Hippocampal formation (tissue), 2 donors: ENCODE data around the gene NOP16.
A peak's percentile ranks its signal among the peaks of the same experiment; 100 is the strongest.

ENCODE experiments used
- DNase-seq, 2 donors: peaks; one replicate each; lab custom pipeline; 2025; lab: John Stamatoyannopoulos, UW

Gene NOP16

DNA sequence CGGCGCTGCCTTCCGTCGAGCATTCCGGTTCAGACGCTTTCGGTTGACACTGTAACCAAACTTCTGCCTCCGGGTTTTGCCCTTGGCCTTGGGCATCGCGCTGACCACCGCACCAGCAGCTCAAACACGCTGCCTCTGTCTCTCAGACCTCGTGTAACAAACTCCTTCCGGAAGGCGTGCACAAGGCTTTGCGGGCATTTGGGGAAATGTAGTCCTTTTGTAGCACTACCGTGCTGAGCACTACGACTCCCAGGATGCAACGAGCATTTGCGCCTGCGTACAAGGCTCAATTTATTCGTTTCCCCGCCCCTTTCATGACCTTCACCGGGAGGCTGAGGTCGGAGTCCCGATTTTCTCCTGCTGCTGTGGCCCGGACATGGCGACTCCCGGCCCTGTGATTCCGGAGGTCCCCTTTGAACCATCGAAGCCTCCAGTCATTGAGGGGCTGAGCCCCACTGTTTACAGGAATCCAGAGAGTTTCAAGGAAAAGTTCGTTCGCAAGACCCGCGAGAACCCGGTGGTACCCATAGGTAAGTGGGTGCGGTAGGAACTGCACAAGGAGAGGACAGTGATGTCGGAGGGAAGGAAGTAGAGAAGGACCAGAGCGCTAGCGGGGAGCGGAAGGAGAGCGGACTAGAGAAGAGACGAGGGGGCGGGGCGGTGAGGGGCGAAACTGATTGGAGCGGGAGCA is at the start of gene NOP16, which contains the start of gene HIGD2A:
TSS of gene NOP16 (minus strand) at position 155 of the 691 bp plus-strand sequence. CDS start at position 96, 59 bp downstream.
TSS of gene HIGD2A (plus strand) at position 308 of the 691 bp plus-strand sequence. CDS start at position 377, 69 bp downstream.
- DNase-seq = peak; percentile 97 to 99

DNA sequence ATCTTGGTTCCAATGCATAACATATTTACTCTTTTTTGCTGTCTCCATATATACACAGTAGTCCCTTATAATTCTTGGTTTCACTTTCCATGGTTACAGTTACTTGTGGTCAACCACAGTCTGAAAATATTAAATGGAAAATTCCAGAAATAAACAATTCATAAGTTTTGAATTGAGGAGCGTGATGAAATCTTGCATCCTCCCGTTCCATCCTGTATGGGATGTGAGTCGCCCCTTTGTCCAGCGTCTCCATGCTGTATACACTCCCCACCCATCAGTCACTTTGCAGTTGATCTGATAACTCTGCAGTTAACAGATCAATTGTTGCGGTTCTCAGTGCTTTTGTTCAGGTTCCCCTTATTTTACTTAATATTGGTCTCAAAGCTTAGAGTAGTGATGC is 48.3 kb upstream of the NOP16 start:
- DNase-seq = no peak

- no peak for DNase-seq
Observed at GRCh38 chr5:176432707-176433106, 44.3 kb upstream of the NOP16 start.

- no peak for DNase-seq
Observed at GRCh38 chr5:176429972-176430371, 41.6 kb upstream of the NOP16 start.

DNA sequence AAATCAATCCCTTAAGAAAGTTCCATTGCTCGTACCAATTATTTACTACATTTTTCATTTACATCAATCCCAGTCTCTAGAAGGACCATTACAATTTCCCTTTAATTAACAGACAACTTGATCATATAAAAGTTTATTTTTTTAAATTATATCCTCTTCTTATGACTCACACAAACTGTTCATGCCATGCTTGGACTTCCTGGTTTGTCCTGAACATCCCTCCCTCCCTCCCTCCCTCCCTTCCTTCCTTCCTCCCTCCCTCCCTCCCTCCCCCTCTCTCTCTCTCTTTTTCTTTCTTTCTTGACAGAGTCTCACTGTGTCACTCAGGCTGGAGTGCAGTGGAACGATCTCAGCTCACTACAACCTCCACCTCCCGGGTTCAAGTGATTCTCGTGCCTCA is 39.6 kb upstream of the NOP16 start:
- no peak for DNase-seq

DNA sequence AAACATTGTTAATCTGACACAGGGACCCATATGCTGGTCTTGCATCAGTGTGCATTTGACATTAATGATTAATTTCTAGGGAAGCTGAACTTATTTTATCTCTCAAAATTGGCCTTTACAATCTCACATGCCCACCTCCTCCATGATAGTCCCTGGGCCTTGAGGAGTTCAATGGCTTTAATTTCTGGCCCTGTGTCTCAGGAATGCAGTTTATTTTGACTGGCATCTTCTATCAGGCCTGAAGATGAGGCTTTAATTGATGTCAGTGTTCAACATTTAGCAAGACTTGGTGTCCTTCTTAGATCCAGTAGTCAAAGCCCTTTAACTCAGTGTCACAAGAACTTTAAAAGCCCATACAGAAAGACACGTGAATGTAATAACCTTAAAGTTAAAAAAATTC is 38.5 kb upstream of the NOP16 start:
- no peak for DNase-seq

GRCh38 chr5:176425791-176426190 is 37.4 kb upstream of the NOP16 start:
- DNase-seq = no peak

GRCh38 chr5:176425138-176425537 is 36.7 kb upstream of the NOP16 start:
- no peak for DNase-seq

DNA sequence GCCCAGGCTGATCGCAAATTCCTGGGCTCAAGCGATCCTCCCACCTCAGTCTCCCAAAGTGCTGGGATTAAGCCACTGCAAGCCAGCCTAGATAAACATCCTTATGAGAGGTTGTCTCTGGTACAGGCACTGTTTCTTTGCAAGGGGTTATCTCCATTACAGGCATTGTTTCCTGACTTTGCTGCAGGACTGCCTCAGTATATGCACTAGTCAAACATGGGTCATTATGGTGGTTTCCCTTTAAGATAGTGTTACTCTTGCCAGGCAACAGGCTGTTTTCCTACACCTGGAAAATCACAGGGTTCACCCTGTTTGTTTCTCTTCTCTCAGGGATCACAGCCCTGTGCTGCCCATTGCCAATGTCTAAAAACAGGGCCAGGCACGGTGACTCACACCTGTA is 35.8 kb upstream of the NOP16 start:
- no peak for DNase-seq

- no peak for DNase-seq
Observed at GRCh38 chr5:176420972-176421544, 32.7 kb upstream of the NOP16 start.

- no peak for DNase-seq
Observed at GRCh38 chr5:176420086-176420485, 31.7 kb upstream of the NOP16 start.

DNA sequence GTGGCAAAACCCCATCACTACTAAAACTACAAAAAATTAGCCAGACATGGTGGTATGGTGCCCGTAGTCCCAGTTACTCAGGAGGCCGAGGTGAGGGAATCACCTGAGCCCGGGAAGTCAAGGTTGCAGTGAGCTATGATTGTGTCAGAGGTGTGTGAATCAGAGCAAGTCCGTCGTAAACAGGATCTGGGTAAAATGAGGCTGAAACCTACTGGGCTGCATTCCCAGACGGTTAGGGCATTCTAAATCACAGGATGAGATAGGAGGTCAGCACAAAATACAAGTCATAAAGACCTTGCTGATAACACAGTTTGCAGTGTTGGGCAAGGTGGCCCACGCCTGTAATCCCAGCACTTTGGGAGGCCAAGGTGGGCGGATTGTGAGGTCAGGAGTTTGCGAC is 29.9 kb upstream of the NOP16 start:
- no peak for DNase-seq

- no peak for DNase-seq
Observed at GRCh38 chr5:176416965-176417364, 28.6 kb upstream of the NOP16 start.

DNA sequence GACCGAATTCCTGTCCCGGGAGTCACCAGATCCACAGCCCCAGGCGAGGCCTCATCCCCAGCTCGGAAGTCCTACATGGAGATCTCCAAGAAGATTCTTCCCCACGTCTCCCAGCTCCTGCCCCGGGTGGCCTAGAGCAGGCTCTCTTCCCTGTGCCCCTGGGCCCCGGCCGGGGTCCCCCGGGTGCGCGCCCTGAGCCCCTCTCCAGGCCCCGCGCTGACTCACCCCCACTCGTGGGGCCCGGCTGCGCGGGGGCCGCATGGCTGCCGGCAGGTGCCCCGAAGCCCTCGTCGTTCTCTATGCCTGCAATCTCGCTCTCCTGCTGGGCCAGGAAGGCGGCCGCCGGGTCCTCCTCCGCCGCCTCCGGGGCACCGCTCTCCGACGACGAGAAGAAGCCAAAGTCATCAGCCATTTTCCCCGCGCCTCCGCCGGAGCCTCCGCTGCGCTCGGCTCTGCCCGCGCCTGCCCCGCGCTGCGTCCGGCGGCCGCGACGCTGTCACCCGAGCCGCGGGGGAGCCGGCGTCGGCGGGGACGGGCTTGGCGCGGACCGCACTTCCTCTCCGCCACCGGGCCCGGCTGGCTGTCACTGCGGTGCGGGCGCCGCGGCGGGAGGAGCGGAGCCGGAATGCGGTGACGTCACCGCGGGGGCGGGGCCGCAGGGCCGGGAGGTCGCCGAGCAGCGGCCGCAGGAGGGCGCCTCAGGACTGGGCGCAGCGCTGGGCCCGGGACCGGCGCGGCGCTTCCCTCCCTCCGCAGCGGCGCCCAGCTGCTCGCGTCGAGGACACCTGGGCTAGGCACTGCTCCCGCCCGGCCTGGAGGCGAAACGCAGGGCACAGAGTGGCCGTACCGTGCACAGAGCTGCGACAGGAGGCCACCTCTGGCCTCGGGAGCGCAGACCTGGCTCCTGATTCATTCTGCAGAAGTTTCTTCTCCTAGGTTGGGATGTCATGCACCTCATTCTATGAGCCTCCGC is 27.8 kb upstream of the NOP16 start, which contains the start of gene CLTB:
TSS of gene CLTB (minus strand) at position 588 of the 973 bp plus-strand sequence. CDS start at position 412, 176 bp downstream.
- DNase-seq = peak; percentile 87 to 90

GRCh38 chr5:176415240-176415951 is 27.0 kb upstream of the NOP16 start:
- DNase-seq = no peak

- no peak for DNase-seq
Observed at GRCh38 chr5:176414704-176415103, 26.3 kb upstream of the NOP16 start.

DNA sequence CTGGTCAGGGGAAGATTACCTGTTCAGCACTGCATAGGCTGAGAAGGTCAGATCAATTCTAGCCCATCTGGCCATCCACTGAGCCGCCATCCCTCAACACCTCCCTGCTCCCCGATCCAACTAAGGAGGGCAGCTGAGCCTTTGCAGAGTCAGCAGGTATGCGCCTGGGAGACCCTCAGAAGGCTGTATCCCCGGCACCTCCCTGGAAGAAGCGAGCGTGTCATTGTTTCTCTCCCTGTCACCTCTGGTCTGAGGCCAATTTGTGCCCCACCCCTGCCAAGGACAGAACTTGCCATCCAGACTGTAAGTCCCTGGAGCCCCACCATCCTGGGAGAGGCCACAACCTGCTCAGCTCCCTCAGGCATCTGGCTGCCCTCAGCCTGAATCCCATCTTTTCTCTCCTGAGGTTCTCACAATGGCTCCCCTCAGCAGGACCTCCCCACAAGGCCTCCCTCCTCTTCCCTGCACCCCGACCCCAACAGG is 25.4 kb upstream of the NOP16 start:
- no peak for DNase-seq

DNA sequence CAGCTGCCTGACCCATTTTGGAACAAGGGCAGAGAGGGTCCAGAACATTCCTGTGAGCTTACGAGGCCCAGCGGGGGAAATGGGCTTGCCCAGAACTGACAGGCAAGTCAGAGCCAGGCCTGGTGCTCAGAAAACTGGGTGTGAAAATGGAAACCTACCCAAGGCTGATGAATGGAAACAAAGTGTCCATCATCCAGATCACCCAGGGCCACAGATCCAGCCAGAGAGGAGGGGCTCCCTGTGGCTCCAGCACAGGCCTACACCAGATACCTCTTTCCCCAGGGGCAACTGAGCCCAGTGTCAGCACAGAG is 24.8 kb upstream of the NOP16 start:
- DNase-seq = no peak

DNA sequence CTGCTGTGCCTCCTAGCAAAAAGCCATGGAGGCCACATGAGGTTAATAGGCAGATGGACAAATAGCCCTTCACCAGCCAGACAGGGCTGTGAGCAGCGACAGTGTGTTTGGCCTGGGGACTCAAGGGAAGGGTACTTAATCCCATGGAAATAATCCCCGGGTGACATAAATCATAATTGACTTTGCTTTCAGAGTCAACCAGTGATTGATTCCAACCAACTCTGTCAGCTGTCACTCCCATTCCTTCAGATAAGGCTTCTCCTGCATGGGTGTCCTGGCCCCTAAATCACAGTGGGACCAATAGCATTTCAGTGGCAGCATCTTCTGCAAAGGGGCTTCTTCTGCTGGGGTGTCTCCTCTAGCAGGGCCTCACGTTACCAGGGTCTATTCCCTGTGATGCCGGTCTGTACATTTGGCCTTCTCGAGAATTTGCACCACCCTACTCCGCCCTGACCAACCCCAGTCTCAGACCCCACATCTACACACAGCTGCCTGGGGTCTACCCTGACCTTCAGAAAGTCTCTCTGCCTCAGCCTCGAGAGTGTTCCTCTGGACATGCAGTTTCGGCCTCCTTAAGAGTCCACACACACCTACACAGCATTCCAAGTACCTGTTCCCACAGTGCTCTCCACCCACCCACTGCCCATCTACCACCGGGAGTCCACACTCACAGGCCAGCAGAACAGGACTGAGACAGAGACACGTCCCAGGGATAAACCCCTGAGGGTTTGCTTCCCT is 24.3 kb upstream of the NOP16 start:
- DNase-seq = no peak

DNA sequence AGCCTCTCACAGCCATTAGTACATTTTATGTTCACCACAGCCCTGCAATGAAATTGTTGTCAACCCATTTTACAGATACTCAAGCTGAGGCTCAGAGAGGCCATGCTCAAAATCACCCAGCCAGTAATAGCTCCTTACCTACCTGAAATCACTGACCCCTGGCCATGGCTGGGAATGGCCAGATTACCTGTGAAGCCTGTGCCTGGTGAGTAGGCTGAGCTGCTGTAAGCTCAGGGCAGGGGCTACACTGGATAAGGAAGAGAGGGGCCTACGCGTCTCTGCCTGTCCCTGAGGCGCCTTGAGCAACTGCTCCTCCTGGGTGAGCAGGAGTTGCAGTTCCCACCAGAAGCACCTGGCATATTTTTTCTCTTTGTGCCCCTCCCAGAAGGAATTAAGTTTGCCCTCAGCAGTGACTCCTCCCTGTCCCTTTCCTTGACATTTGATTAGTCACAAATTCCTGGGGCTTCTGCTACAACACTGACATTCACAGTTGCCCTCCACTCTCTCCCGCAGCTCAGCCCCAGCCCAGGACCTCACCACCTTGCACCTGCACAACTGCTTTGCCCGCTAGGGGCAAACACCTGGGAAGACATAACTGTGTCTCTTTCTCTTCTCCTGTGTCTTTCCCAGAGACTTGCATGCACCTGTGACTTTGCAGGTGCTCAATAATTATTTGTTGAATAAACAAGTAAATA is 22.2 kb upstream of the NOP16 start:
- DNase-seq = no peak
